Naive thymus-derived CD8-positive, alpha-beta T cell (primary cell): ENCODE results near the gene IL1RL2. TPM values are rescaled to one million over a fixed set of nuclear protein-coding genes. Genes with fewer than 3 reads are reported as not detected.

Experiments used
- ATAC-seq, 2 donors: fragments of 150-1000 bp; cut with Tn5 transposase in 1 of 2; sonication (Bioruptor Pico), chemical (Tn5 transposase) in 1 of 2; 1 replicate in 1 of 2; 2 replicates in 1 of 2; pipeline ENCODE4 v1.10.0; 2021; ENCODE audit warnings: mild to moderate bottlenecking in 2 of 2, moderate library complexity in 2 of 2
- POLR2A ChIA-PET: fragments of 350-600 bp; sonication (Branson Sonifier 250); formaldehyde crosslinking; loops from one replicate; lab custom pipeline; 2021; ENCODE audit warnings: antibody characterized with exemption; lab: Charles Lee
- DNase-seq, 10 donors: peaks; one replicate each; pipeline versions ENCODE4 v3.0.0 to v3.0.0-alpha.2; 2020 to 2022
- H3K27ac Mint-ChIP-seq, 10 donors: one replicate each; pipeline ENCODE4 v1.8.0; 2020 to 2022; ENCODE audit warnings: mild to moderate bottlenecking in 10 of 10, mixed read lengths in 10 of 10, moderate library complexity in 4 of 10, inconsistent platforms in 1 of 10
- H3K27me3 Mint-ChIP-seq, 5 donors: one replicate each; pipeline ENCODE4 v1.8.0; 2021 to 2022; ENCODE audit warnings: mixed read lengths in 5 of 5
- H3K36me3 Mint-ChIP-seq, 3 donors: one replicate each; pipeline ENCODE4 v1.8.0; 2020 to 2022; ENCODE audit warnings: mixed read lengths in 3 of 3, mild to moderate bottlenecking in 2 of 3, inconsistent platforms in 1 of 3
- H3K4me1 Mint-ChIP-seq, 4 donors: one replicate each; pipeline ENCODE4 v1.8.0; 2021 to 2022; ENCODE audit warnings: mixed read lengths in 4 of 4
- H3K4me3 Mint-ChIP-seq, 10 donors: one replicate each; pipeline ENCODE4 v1.8.0; 2020 to 2022; ENCODE audit warnings: mild to moderate bottlenecking in 10 of 10, mixed read lengths in 10 of 10, moderate library complexity in 6 of 10, inconsistent platforms in 1 of 10
- H3K9me3 Mint-ChIP-seq, 9 donors: one replicate each; pipeline ENCODE4 v1.8.0; 2020 to 2022; ENCODE audit warnings: mixed read lengths in 9 of 9, mild to moderate bottlenecking in 3 of 9, inconsistent platforms in 1 of 9, moderate library complexity in 1 of 9
- polyA plus RNA-seq, 3 donors: library from polyadenylated mRNA; unstranded; fragments of 300-500 nt; fragmentation: Illumina TruSeq; gene quantifications; one replicate each; pipeline ENCODE4 v1.2.3, GENCODE V29; 2021
- total RNA-seq, 8 experiments: library from RNA in 2 of 8; stranded (reverse) in 2 of 8; gene quantifications; one replicate each; pipeline ENCODE4 v1.2.3 and lab custom pipeline; 2021 to 2026

Gene IL1RL2
- total and polyA plus RNA-seq, 5 experiments from 2014 or later = not detected

GRCh38 chr2:102238039-102238756, 51.4 kb downstream of the IL1RL2 start:
- no peak for DNase-seq
- Mint-ChIP-seq H3K4me1 (peaks cover 9 to 34% (median 9%) of the 10 kb centered on the region in 4 donors), H3K36me3 (no peaks in the 10 kb centered on the region), H3K4me3 (no peak overlapping the region), H3K9me3 (no peaks in the 10 kb centered on the region), H3K27me3 (peaks cover 0 to 6% (median 0%) of the 10 kb centered on the region in 5 donors), H3K27ac (peak overlapping the region in 1 of 10 donors; percentile 53)
- ATAC-seq = no peak
- POLR2A ChIA-PET = interaction anchor here (0.6 kb wide), 1 partner anchor 210 kb away, joined by 7 read pairs; no protein-coding TSS in a partner anchor

- H3K27me3 Mint-ChIP-seq = peaks cover 0 to 6% (median 0%) of the 10 kb centered on the region in 5 donors
- no peak for DNase-seq
- H3K36me3 Mint-ChIP-seq = no peaks in the 10 kb centered on the region
- H3K9me3 Mint-ChIP-seq = no peaks in the 10 kb centered on the region
- ATAC-seq = no peak
- H3K4me1 Mint-ChIP-seq = peaks cover 9 to 34% (median 9%) of the 10 kb centered on the region in 4 donors
- H3K27ac Mint-ChIP-seq = peak overlapping the region in 2 of 10 donors; percentile 41 to 53
- no peak overlapping the region for H3K4me3 Mint-ChIP-seq
- POLR2A ChIA-PET = no interaction called here
These were observed 52.0 kb downstream of the IL1RL2 start for GRCh38 chr2:102238778-102239177.

- Mint-ChIP-seq H3K36me3 (no peaks in the 10 kb centered on the region), H3K9me3 (no peaks in the 10 kb centered on the region), H3K4me3 (peak overlapping the region in 1 of 10 donors; percentile 13), H3K27ac (peak overlapping the region in 5 of 10 donors; percentile 0 to 43 (median 30)), H3K4me1 (peaks cover 9 to 30% (median 9%) of the 10 kb centered on the region in 4 donors), H3K27me3 (peaks cover 0 to 8% (median 0%) of the 10 kb centered on the region in 5 donors)
- ATAC-seq (no peak), DNase-seq (no peak)
- POLR2A ChIA-PET = no interaction called here
These were observed 52.5 kb downstream of the IL1RL2 start for GRCh38 chr2:102239344-102239743.

GRCh38 chr2:102240640-102241370, 54.0 kb downstream of the IL1RL2 start:
- POLR2A ChIA-PET = interaction anchor here (1.0 kb wide), 1 partner anchor 220 kb away, joined by 4 read pairs; no protein-coding TSS in a partner anchor
- Mint-ChIP-seq H3K4me3 (peak overlapping the region in 1 of 10 donors; percentile 19), H3K4me1 (peaks cover 9 to 24% (median 9%) of the 10 kb centered on the region in 4 donors), H3K9me3 (no peaks in the 10 kb centered on the region), H3K27ac (peak overlapping the region in 9 of 10 donors; percentile 21 to 84 (median 37)), H3K27me3 (peaks cover 0 to 10% (median 0%) of the 10 kb centered on the region in 5 donors), H3K36me3 (no peaks in the 10 kb centered on the region)
- ATAC-seq = peak; percentile 95 to 99
- DNase-seq = peak; percentile 58 to 87 (median 81)

- no peak for ATAC-seq
- H3K4me3 Mint-ChIP-seq = no peak overlapping the region
- H3K27me3 Mint-ChIP-seq = peaks cover 0 to 10% (median 3%) of the 10 kb centered on the region in 5 donors
- no peaks in the 10 kb centered on the region for H3K9me3 Mint-ChIP-seq
- POLR2A ChIA-PET = no interaction called here
- no peaks in the 10 kb centered on the region for H3K36me3 Mint-ChIP-seq
- H3K27ac Mint-ChIP-seq = no peak overlapping the region
- DNase-seq = no peak
- H3K4me1 Mint-ChIP-seq = peaks cover 9 to 24% (median 9%) of the 10 kb centered on the region in 4 donors
These were observed 54.9 kb downstream of the IL1RL2 start for GRCh38 chr2:102241616-102242305.

- H3K27ac Mint-ChIP-seq = no peak overlapping the region
- no peaks in the 10 kb centered on the region for H3K9me3 Mint-ChIP-seq
- POLR2A ChIA-PET = no interaction called here
- DNase-seq = no peak
- no peaks in the 10 kb centered on the region for H3K36me3 Mint-ChIP-seq
- peaks cover 4 to 10% (median 7%) of the 10 kb centered on the region in 4 donors for H3K4me1 Mint-ChIP-seq
- ATAC-seq = no peak
- peaks cover 0 to 7% (median 3%) of the 10 kb centered on the region in 5 donors for H3K27me3 Mint-ChIP-seq
- no peak overlapping the region for H3K4me3 Mint-ChIP-seq
These were observed 58.7 kb downstream of the IL1RL2 start for GRCh38 chr2:102245266-102246151.

- POLR2A ChIA-PET = interaction anchor here (0.9 kb wide), 1 partner anchor 230 kb away, joined by 4 read pairs; no protein-coding TSS in a partner anchor
- Mint-ChIP-seq H3K4me3 (peak overlapping the region in 4 of 10 donors; percentile 7 to 84 (median 36)), H3K9me3 (no peaks in the 10 kb centered on the region), H3K27me3 (peaks cover 0 to 8% (median 5%) of the 10 kb centered on the region in 5 donors), H3K27ac (peak overlapping the region in 1 of 10 donors; percentile 88), H3K4me1 (peaks cover 5 to 29% (median 11%) of the 10 kb centered on the region in 4 donors), H3K36me3 (peaks cover 0 to 2% (median 0%) of the 10 kb centered on the region in 3 donors)
- DNase-seq = no peak
- no peak for ATAC-seq
These were observed 63.5 kb downstream of the IL1RL2 start for GRCh38 chr2:102250278-102250821.

GRCh38 chr2:102251042-102251848, 64.4 kb downstream of the IL1RL2 start:
- Mint-ChIP-seq H3K4me3 (peak overlapping the region; percentile 84 to 96 (median 91)), H3K36me3 (peaks cover 0 to 2% (median 2%) of the 10 kb centered on the region in 3 donors), H3K9me3 (no peaks in the 10 kb centered on the region), H3K27ac (peak overlapping the region in 7 of 10 donors; percentile 12 to 92 (median 71)), H3K27me3 (peaks cover 0 to 8% (median 2%) of the 10 kb centered on the region in 5 donors), H3K4me1 (peaks cover 5 to 31% (median 14%) of the 10 kb centered on the region in 4 donors)
- POLR2A ChIA-PET = interaction anchor here (0.6 to 0.9 kb wide), 2 partner anchors 231 to 238 kb away, joined by 4 to 5 read pairs; no protein-coding TSS in a partner anchor
- DNase-seq (peak; percentile 42 to 78 (median 63)), ATAC-seq (peak; percentile 84 to 87)

GRCh38 chr2:102251849-102252203, 65.0 kb downstream of the IL1RL2 start:
- Mint-ChIP-seq H3K27ac (peak overlapping the region in 1 of 10 donors; percentile 23), H3K9me3 (no peaks in the 10 kb centered on the region), H3K4me1 (peaks cover 7 to 37% (median 17%) of the 10 kb centered on the region in 4 donors), H3K27me3 (peaks cover 0 to 8% (median 2%) of the 10 kb centered on the region in 5 donors), H3K36me3 (peaks cover 0 to 2% (median 2%) of the 10 kb centered on the region in 3 donors), H3K4me3 (peak overlapping the region in 8 of 10 donors; percentile 36 to 96 (median 90))
- POLR2A ChIA-PET = no interaction called here
- DNase-seq (no peak), ATAC-seq (no peak)

- Mint-ChIP-seq H3K27ac (peak overlapping the region in 1 of 10 donors; percentile 79), H3K36me3 (peaks cover 0 to 2% (median 2%) of the 10 kb centered on the region in 3 donors), H3K4me1 (peaks cover 7 to 41% (median 19%) of the 10 kb centered on the region in 4 donors), H3K27me3 (peaks cover 0 to 8% (median 2%) of the 10 kb centered on the region in 5 donors), H3K4me3 (peak overlapping the region in 5 of 10 donors; percentile 9 to 84 (median 36)), H3K9me3 (no peaks in the 10 kb centered on the region)
- no peak for DNase-seq
- POLR2A ChIA-PET = no interaction called here
- no peak for ATAC-seq
These were observed 65.4 kb downstream of the IL1RL2 start for GRCh38 chr2:102252236-102252635.
